HG02870 (cell line): ENCODE measurements around the gene RASSF1.

Experiments used
- ATAC-seq: cut with Tn5 transposase; IDR thresholded peaks from one replicate; pipeline ENCODE4 v1.9.1; 2021; ENCODE audit warnings: mild to moderate bottlenecking, moderate library complexity; ENCODE audit not compliant: unreplicated experiment

Gene RASSF1

GRCh38 chr3:50340448-50341329 lies at the start of gene RASSF1:
TSS of gene RASSF1 (minus strand) at chr3:50340836. CDS start at chr3:50340805, 31 bp downstream.
- ATAC-seq: no peak

DNA sequence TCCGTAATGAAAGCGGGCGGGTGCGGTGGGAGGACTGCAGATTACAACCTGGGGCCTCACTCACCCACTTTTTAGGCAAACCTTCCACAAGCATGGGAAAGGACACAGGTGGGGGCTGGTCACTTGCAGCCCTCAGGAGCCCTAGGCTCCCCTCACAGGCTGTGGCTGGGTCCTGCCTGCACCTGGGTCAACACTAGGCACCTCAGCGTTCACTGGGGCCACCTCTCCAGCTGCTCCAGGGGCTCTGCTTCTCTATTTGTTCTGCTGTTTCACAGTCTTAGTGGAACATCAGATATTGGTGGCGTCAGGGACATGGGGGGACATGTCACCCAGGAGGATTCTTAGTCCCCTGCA lies 48.8 kb upstream of the RASSF1 start:
- ATAC-seq: no peak

DNA sequence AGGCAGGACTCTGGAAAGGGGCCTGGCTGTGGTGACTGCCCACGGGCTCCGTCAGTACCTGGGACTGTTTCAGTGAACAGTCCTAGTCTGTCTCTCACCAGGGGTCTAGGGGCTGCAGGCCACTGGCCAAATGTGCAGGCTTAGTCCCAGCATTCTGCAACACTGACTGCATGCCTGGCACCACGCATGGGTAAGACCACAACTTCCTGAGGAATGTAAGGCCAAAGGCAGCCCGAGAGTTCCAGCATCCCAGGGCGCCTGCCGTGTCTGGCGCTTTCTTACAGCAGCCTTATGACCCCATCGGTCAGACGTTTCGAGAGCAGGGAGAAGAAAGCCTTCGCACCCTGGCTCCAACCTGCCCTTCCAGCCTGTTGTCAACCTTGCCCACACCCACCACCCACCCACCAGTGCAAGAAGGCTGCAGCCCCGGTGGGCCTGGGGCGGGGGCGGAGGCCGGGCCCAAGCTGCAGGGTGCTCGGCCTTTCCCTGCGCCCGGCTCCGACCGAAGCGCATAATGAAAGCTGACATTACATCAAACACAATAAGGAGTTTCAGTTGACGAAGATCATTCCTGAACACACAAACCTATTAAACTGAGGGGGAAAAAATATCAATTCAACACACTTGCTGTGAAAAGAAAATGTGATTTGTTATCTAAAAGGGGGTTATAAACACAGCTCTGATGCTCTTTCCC lies 48.2 kb upstream of the RASSF1 start:
- ATAC-seq: no peak

GRCh38 chr3:50388016-50388719 lies 47.5 kb upstream of the RASSF1 start:
- ATAC-seq: no peak

DNA sequence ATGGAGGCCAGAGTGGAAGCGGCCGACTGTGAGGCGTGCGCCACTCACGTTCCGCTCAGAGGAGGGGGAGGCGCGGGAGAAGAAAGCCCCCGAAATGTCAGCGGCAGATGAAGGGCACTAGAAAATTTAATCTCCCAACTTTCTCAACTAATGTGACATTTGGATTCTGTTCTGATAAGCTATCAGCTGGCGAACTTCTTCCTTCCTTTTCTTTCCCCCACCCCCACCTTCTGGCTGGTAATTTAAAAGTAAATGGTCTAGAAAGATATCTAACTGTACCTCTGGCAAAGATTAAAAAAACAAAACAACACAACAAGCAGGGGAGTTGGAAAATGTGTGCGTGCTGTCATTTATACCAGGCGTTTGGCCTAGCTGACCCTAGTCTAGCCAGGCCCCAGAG lies 45.1 kb upstream of the RASSF1 start:
- ATAC-seq: no peak

DNA sequence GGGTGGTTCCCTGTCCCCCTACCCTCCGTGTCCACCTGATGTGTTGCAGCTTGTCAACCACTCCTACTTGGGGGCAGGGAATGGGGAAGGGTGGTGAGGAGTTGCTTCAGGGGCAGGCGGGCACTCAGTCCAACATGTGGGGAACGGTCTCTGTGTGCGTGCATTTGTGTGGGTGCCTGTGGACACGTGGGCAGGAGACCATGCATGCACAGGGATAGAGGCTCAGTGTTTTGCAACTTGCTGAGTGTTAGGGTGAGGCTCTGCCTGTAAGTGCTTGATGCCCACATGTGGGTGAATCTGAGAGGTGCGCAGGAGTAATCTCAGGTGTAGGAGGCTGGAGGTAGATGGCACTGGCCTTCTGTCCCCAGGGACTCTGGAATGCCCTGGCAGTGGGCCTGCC lies 43.1 kb upstream of the RASSF1 start:
- no peak for ATAC-seq

DNA sequence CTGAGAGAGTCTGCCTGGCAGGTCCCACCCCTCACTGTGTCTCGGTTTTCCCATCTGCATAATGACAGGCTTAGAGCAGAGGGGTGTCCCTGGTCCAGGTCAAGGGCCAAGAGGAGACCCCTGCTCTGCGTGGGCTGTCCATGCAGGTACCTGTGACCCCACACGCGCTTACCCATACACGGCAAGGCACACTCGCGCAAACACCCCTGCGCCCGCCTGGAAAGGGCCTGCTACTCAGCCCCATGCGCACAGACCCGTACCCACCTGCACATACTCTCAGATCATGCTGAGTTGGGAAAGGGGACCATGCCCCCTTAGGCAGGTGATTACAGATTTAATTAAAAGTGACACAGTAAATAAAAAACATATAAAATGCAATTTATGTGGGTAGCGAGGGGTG lies 42.1 kb upstream of the RASSF1 start:
- no peak for ATAC-seq

DNA sequence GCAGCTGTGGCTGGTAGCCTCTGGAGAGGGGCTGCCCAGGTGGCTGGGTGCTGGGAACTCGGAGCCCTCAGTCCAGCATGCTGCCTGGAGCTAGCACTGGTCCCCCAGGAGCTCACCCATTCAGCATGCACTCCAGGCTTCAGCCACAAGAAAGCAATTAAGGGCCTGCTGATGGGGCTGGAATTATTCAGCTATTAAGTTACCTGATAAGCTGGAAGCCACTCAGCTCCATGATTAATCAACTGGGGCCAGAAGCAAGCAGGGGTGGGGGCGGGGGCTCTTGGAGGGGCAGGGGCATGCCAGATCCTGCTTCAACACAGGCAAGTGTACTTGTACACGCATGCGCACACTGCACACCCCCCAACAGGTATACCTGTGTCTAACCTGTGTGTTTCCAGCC lies 40.7 kb upstream of the RASSF1 start:
- ATAC-seq: no peak

- no peak for ATAC-seq
Measured at GRCh38 chr3:50380405-50381085, 39.9 kb upstream of the RASSF1 start.

- no peak for ATAC-seq
Measured at GRCh38 chr3:50378757-50379156, 38.1 kb upstream of the RASSF1 start.

GRCh38 chr3:50378024-50378423 lies 37.4 kb upstream of the RASSF1 start:
- ATAC-seq: no peak

- no peak for ATAC-seq
Measured at GRCh38 chr3:50375258-50375931, 34.8 kb upstream of the RASSF1 start.

DNA sequence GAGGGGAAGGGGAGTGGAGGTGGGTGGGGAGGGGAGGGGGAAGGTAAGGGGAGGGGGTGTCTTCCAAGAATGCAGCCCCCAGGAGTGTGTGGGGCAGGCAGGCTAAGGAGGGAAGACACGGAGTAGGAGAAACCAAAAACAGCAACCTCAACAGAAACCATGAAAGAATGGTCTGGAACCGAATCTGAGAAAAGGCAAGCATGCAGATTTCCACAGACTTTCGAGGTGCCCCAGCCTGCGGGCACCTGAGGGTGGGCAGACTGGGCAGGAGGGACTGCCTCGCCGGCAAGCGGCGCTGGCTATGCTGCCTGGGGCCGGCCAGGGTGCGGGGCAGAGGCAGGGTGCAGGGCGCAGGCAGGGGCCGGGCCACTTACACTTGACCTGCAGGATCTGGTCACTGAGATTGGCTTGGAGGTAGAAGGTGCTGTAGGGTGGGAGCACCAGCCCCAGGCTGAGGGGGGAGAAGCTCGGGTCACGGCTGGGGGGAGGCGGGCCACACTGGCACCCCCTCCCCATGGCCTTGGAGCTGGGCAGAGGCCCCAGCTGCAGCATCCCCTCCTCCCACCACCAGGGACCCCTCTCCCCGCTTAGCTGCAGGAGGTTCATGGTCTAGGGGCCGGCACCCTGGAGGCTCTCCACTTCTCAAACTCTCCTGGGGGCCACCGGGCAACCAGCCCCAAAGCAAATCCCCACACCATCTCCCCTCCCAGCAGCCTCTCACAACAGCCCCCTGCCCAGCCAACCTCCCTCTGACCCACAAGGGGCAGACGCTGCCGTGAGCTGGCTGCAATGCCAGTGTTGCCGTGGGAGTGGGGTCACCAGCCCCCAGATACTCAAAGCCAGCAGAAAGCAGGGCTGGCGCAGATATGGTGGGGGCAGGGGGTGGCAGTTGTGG lies 34.0 kb upstream of the RASSF1 start:
- ATAC-seq: no peak

GRCh38 chr3:50373146-50374051 lies 32.8 kb upstream of the RASSF1 start:
- no peak for ATAC-seq

DNA sequence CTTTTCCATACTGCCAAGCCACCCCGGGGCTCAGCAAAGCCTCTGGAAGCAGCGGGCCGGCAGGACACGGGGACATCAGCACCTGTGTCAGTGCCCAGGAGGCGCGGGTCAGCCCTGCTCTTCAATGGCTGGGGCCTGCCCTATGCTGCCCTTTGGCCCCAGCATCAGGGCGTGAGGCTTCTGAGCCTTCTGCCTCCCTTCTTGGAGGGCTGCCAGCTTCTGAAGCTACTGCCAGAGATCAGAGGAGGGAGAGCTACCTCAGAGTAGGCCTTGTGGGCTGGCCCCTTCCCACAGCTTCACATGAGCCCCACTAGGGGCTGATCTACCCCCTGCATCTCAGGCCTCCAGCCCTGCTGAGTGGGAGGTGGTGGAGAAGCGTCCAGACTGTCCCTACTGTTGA lies 31.7 kb upstream of the RASSF1 start:
- no peak for ATAC-seq

DNA sequence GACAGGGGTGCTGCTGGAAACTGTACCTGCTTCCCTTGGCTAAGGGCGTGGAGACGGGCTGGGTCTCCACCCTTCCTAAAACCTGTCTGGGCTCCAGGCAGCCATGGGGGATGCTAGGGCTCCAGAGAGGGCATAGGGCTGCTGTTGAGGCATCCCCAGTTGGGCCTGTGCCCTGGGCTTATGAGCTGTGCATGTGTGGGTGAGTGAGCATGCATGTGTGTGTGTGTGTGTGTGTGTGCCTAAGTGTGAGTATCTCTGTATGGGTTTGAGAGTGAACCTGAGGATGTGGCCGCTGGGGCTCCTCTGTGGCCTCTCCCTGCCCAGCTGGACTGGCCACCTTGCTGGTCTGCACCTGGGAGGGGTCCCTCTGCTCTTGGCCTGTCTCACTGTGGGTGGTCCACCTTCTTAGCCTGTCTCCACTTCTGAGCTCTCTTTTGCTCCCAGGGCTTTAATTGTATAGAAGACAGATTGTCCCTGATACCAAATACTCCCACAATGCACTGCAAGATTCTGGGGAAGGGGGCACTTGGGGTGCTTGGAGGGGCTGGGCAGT lies 30.6 kb upstream of the RASSF1 start:
- ATAC-seq: no peak

- ATAC-seq: no peak
Measured at GRCh38 chr3:50370594-50370993, 30.0 kb upstream of the RASSF1 start.

GRCh38 chr3:50369012-50369670 lies 28.5 kb upstream of the RASSF1 start:
- no peak for ATAC-seq
